DOHH2 (cell line): ENCODE results near the gene CCR6.

ENCODE experiments used
- H3F3A ChIP-seq: fragments of 200-600 bp; sonication (generic), shearing (Covaris generic); 2 replicates; pipeline ENCODE4 v1.6.0; 2016; ENCODE audit warnings: antibody characterized with exemption, mild to moderate bottlenecking; ENCODE audit not compliant: control insufficient read depth, insufficient read depth
- H3K27ac ChIP-seq: fragments of 200-600 bp; sonication (generic); 2 replicates; pipeline ENCODE4 v1.5.1; 2014; ENCODE audit warnings: low read depth, mild to moderate bottlenecking, low read length, moderate library complexity
- H3K27me3 ChIP-seq: fragments of 200-600 bp; sonication (generic); 2 replicates; pipeline ENCODE4 v1.6.1; 2014; ENCODE audit warnings: mild to moderate bottlenecking, low read length, mixed read lengths; ENCODE audit not compliant: control insufficient read depth
- H3K36me3 ChIP-seq: fragments of 200-600 bp; sonication (generic); 2 replicates; pipeline ENCODE4 v1.6.1; 2014; ENCODE audit warnings: mild to moderate bottlenecking, low read length, moderate library complexity, mixed read lengths; ENCODE audit not compliant: control insufficient read depth
- H3K4me1 ChIP-seq: fragments of 200-600 bp; sonication (generic); 2 replicates; pipeline ENCODE4 v1.6.1; 2014; ENCODE audit warnings: mild to moderate bottlenecking, low read length, mixed read lengths; ENCODE audit not compliant: control insufficient read depth
- H3K4me2 ChIP-seq: fragments of 200-600 bp; sonication (generic); 2 replicates; pipeline ENCODE4 v1.6.0; 2014; ENCODE audit warnings: mild to moderate bottlenecking, low read length, moderate library complexity
- H3K4me3 ChIP-seq: fragments of 200-600 bp; sonication (generic); 2 replicates; pipeline ENCODE4 v1.5.1; 2014; ENCODE audit warnings: mild to moderate bottlenecking, low read length, mixed read lengths
- H3K79me2 ChIP-seq: fragments of 200-600 bp; sonication (generic); 2 replicates; pipeline ENCODE4 v1.6.1; 2014; ENCODE audit warnings: mild to moderate bottlenecking, low read length, mixed read lengths; ENCODE audit not compliant: control insufficient read depth
- H3K9me2 ChIP-seq: fragments of 200-600 bp; sonication (generic); replicated peaks from 2 replicates; pipeline ENCODE4 v1.6.1; 2014; ENCODE audit warnings: mild to moderate bottlenecking, low read length, mixed read lengths; ENCODE audit not compliant: control insufficient read depth
- H3K9me3 ChIP-seq: fragments of 200-600 bp; sonication (generic); 2 replicates; pipeline ENCODE4 v1.6.1; 2014; ENCODE audit warnings: antibody characterized with exemption, low read length, mixed read lengths; ENCODE audit not compliant: control insufficient read depth, insufficient read depth
- H4K20me1 ChIP-seq: fragments of 200-600 bp; sonication (generic); 2 replicates; pipeline ENCODE4 v1.6.0; 2014; ENCODE audit warnings: low read depth, mild to moderate bottlenecking, antibody characterized with exemption, low read length, moderate library complexity; ENCODE audit not compliant: control insufficient read depth, insufficient read depth
- CTCF ChIP-seq: fragments of 200-600 bp; sonication (generic); IDR thresholded peaks from one replicate; pipeline ENCODE4 v1.5.1; 2014; ENCODE audit warnings: antibody characterized with exemption, mild to moderate bottlenecking, low read depth, low read length; ENCODE audit not compliant: poor library complexity, severe bottlenecking
- EZH2phosphoT487 ChIP-seq: fragments of 200-600 bp; sonication (generic); IDR thresholded peaks from 2 replicates; pipeline ENCODE4 v1.6.1; 2017; ENCODE audit warnings: borderline replicate concordance, mild to moderate bottlenecking, antibody characterized with exemption, low read length, moderate library complexity, mixed read lengths

CCR6 gene

GRCh38 chr6:167109651-167110050 lies 13.2 kb upstream of the CCR6 start:
- H3F3A ChIP-seq: peaks cover 17% of the 10 kb centered on the region
- TF ChIP-seq EZH2phosphoT487: no peak
- no peak for TF ChIP-seq CTCF

GRCh38 chr6:167111597-167111996 lies 11.3 kb upstream of the CCR6 start:
- Histone ChIP-seq H3K79me2 (no peaks in the 10 kb centered on the region), H3K4me3 (no peak overlapping the region), H3K9me3 (no peaks in the 10 kb centered on the region), H3K4me1 (peaks cover 51% of the 10 kb centered on the region), H3K9me2 (no peaks in the 10 kb centered on the region), H3K36me3 (no peaks in the 10 kb centered on the region), H3F3A (peaks cover 25% of the 10 kb centered on the region), H3K4me2 (peak overlapping the region; percentile 84), H3K27ac (no peak overlapping the region), H4K20me1 (no peaks in the 10 kb centered on the region), H3K27me3 (peaks cover 29% of the 10 kb centered on the region)
- TF ChIP-seq CTCF (no peak), EZH2phosphoT487 (no peak)

More at GRCh38 chr6:167109651-167110050, 13.2 kb upstream of the CCR6 start:
- Histone ChIP-seq H3K36me3 (no peaks in the 10 kb centered on the region), H3K79me2 (no peaks in the 10 kb centered on the region), H3K4me3 (no peak overlapping the region), H3K27ac (no peak overlapping the region), H3K4me1 (peaks cover 43% of the 10 kb centered on the region), H3K9me3 (no peaks in the 10 kb centered on the region), H4K20me1 (no peaks in the 10 kb centered on the region), H3K9me2 (no peaks in the 10 kb centered on the region), H3K4me2 (no peak overlapping the region), H3K27me3 (peaks cover 19% of the 10 kb centered on the region)

- H3K79me2 ChIP-seq: no peaks in the 10 kb centered on the region
- H3K27ac ChIP-seq: peak overlapping the region; percentile 93
- no peaks in the 10 kb centered on the region for H4K20me1 ChIP-seq
- H3K4me2 ChIP-seq: peak overlapping the region; percentile 84
- no peaks in the 10 kb centered on the region for H3K9me2 ChIP-seq
- peaks cover 29% of the 10 kb centered on the region for H3K27me3 ChIP-seq
- no peak for TF ChIP-seq EZH2phosphoT487
- no peak for TF ChIP-seq CTCF
- H3K4me3 ChIP-seq: peak overlapping the region; percentile 67
- H3K4me1 ChIP-seq: peaks cover 51% of the 10 kb centered on the region
- H3F3A ChIP-seq: peaks cover 25% of the 10 kb centered on the region
- H3K36me3 ChIP-seq: no peaks in the 10 kb centered on the region
- H3K9me3 ChIP-seq: no peaks in the 10 kb centered on the region
Measured at GRCh38 chr6:167112421-167112820, 10.5 kb upstream of the CCR6 start.
